Muscle layer of colon (tissue), 2 donors: ENCODE results near the gene ZNF549.

Experiments
- H3K27ac ChIP-seq: one replicate; pipeline ENCODE4 v1.7.0; 2013; ENCODE audit warnings: low read depth, mild to moderate bottlenecking, low read length, moderate library complexity
- H3K27me3 ChIP-seq, 2 donors: one replicate each; pipeline ENCODE4 v1.7.0; 2013; ENCODE audit warnings: low read length in 2 of 2, mild to moderate bottlenecking in 2 of 2; ENCODE audit not compliant: insufficient read depth in 2 of 2, control insufficient read depth in 1 of 2
- H3K36me3 ChIP-seq: one replicate; pipeline ENCODE4 v1.7.0; 2013; ENCODE audit warnings: mild to moderate bottlenecking, low read length; ENCODE audit not compliant: insufficient read depth
- H3K4me1 ChIP-seq: one replicate; pipeline ENCODE4 v1.7.0; 2013; ENCODE audit warnings: mild to moderate bottlenecking, low read length; ENCODE audit not compliant: insufficient read depth
- H3K4me3 ChIP-seq, 2 donors: one replicate each; pipeline ENCODE4 v1.7.0; 2013; ENCODE audit warnings: low read length in 2 of 2, low read depth in 1 of 2, mild to moderate bottlenecking in 1 of 2, moderate library complexity in 1 of 2
- H3K9ac ChIP-seq: one replicate; pipeline ENCODE4 v1.7.0; 2013; ENCODE audit warnings: low read length
- H3K9me3 ChIP-seq: one replicate; pipeline ENCODE4 v1.7.0; 2013; ENCODE audit warnings: mild to moderate bottlenecking, low read length
- donor health status: abdominal sarcoma.
- donor health status: Adenocarcinoma of cecum.

ZNF549 gene

DNA sequence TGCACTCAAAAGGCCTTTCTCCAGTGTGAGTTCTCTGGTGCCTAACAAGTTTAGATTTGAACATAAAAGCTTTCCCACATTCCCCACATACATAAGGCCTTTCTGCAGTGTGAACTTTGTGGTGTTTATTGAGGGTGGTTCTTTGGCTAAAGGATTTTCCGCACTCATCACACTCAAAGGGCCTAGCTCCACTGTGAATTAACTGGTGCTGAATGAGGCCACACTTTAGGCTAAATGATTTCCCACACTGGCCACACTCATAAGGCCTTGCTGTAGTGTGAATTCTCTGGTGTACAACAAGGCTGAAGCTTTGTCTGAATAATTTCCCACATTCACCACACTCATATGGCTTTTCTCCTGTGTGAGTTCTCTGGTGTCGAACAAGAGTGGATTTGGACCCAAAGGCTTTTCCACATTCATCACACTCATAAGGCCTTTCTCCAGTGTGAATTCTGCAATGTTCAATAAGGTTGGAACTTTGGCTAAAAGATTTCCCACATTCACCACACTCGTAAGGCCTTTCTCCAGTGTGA is 45.3 kb downstream of the ZNF549 start:
- H3K4me1 ChIP-seq: peaks cover 2% of the 10 kb centered on the region
- peaks cover 51% of the 10 kb centered on the region for H3K36me3 ChIP-seq
- H3K27me3 ChIP-seq: no peaks in the 10 kb centered on the region
- H3K27ac ChIP-seq: no peak overlapping the region
- H3K4me3 ChIP-seq: peak overlapping the region in 1 of 2 donors; percentile 8
- H3K9ac ChIP-seq: no peak overlapping the region
- peaks cover 69% of the 10 kb centered on the region for H3K9me3 ChIP-seq

DNA sequence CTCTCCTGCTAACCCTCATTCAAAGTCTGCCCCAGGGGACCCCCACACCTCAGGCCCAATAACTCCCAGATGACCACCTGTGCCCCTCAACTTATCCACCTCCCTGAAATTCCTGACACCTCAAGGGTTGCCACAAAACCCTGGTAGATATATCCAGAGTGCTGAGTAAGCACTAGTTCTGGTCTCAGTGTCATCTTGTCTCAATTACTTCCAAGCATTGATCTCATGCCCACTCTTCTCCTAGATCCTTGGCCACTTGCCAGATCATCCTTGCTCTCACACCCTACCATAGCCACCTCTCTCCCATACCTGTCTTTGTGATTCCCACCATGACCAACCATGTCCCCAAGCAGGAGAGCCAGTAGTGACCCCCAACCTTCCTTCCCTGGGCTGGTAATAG is 49.5 kb downstream of the ZNF549 start:
- Histone ChIP-seq H3K4me1 (peaks cover 16% of the 10 kb centered on the region), H3K36me3 (peaks cover 54% of the 10 kb centered on the region), H3K4me3 (peak overlapping the region in 1 of 2 donors; percentile 25), H3K9me3 (peaks cover 58% of the 10 kb centered on the region), H3K27me3 (no peaks in the 10 kb centered on the region), H3K9ac (no peak overlapping the region), H3K27ac (no peak overlapping the region)

DNA sequence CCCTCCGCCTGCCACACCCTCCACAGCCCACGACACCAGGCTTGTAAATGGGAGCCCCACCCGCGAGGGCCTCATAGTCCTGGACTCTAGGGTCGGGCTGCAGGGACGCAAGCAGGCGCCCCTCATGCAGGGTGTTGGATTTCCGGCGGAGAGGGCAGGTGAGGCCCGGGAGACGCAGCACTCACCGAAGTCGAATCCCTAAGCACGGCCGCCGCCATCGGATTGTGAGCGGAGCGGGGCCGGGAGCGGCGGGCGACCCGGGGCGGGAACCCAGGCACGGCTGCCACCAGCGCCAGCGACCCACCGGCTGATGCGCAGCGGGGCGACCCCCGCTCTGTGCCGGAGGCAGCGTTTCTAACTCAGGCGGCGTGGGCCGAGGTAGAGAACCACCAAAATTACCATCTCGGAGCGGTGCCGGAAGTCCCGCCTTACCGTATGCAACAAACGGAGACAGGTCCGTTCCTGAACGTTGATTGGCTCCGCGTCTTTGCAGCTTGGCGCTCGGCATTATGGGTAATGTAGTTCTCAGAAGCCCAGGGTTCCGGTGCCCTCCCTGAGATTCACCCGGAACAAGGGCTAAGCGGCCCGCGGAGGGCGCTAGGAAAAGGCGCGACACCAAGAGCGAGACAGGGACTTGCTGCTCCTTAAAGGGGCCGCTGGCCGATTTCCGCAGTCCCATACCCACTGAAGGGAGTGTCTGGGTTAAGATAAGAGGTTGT is 51.5 kb downstream of the ZNF549 start, which contains the start of gene ZNF416:
ZNF416 (minus strand) TSS at position 425 of the 719 bp plus-strand sequence; CDS start at position 218, 207 bp downstream.
- Histone ChIP-seq H3K4me1 (peaks cover 23% of the 10 kb centered on the region), H3K36me3 (peaks cover 35% of the 10 kb centered on the region), H3K9ac (peak within 1 kb of the TSS; percentile 54), H3K9me3 (peaks cover 38% of the 10 kb centered on the region), H3K27me3 (no peaks in the 10 kb centered on the region), H3K4me3 (peak within 1 kb of the TSS; percentile 94 to 95), H3K27ac (peak within 1 kb of the TSS; percentile 46)

DNA sequence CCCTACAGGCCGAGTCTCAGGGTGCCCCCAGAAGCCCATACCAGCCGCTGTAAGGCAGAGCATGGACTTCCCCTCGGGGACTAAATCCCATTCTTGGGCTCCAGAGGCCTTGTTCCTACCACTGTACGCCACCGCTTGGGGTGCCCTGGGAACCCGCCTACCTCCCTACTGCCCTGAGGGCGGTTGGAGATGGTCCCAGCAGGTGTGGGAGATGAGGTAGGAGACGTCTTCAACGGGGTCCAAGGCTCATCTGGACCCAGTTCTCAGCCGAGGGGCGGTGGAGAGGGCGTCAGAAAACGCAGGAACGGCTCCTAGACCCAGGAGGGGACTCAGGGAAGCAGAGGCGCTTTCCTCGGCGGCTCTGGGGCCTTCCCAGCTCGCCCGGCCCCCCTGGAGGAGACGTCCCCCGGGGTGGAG is 56.0 kb downstream of the ZNF549 start:
- Histone ChIP-seq H3K4me1 (peaks cover 21% of the 10 kb centered on the region), H3K4me3 (peak overlapping the region; percentile 49 to 86), H3K27me3 (no peaks in the 10 kb centered on the region), H3K36me3 (peaks cover 3% of the 10 kb centered on the region), H3K9ac (no peak overlapping the region), H3K27ac (no peak overlapping the region), H3K9me3 (peaks cover 23% of the 10 kb centered on the region)

- peaks cover 19% of the 10 kb centered on the region for H3K4me1 ChIP-seq
- H3K9ac ChIP-seq: no peak within 1 kb of the TSS
- peaks cover 30% of the 10 kb centered on the region for H3K9me3 ChIP-seq
- peak within 1 kb of the TSS; percentile 49 to 86 for H3K4me3 ChIP-seq
- H3K36me3 ChIP-seq: peaks cover 10% of the 10 kb centered on the region
- no peaks in the 10 kb centered on the region for H3K27me3 ChIP-seq
- H3K27ac ChIP-seq: no peak within 1 kb of the TSS
Measured at GRCh38 chr19:57583521-57584416, 56.6 kb downstream of the ZNF549 start, which contains the start of gene ZIK1. TSS of gene ZIK1 (plus strand) at chr19:57584145. CDS start at chr19:57584357, 212 bp downstream.

GRCh38 chr19:57587529-57587928 is 60.4 kb downstream of the ZNF549 start:
- H3K27me3 ChIP-seq: no peaks in the 10 kb centered on the region
- H3K9me3 ChIP-seq: peaks cover 61% of the 10 kb centered on the region
- H3K36me3 ChIP-seq: peaks cover 32% of the 10 kb centered on the region
- peak overlapping the region in 1 of 2 donors; percentile 35 for H3K4me3 ChIP-seq
- no peak overlapping the region for H3K27ac ChIP-seq
- no peak overlapping the region for H3K9ac ChIP-seq
- H3K4me1 ChIP-seq: peaks cover 13% of the 10 kb centered on the region

DNA sequence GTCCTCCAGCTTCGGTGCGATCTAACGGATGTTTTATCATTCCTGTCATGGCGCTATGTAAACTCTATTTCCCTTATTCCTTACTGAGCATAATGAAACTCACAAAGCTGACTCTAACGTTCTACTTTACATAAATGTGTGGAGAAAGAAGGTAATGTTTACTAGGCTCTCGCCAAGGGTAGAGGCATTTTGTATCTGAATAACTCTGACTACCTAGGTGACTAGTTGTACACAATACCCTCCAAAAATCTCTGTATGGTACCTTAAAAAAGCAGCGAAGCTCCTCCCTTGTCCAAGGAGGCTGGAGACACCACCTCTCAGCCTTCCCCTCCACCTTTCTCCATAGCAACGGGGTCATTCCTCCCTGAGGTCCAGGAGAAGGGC is 72.2 kb downstream of the ZNF549 start:
- Histone ChIP-seq H3K4me1 (peaks cover 6% of the 10 kb centered on the region), H3K9me3 (peaks cover 4% of the 10 kb centered on the region), H3K9ac (no peak overlapping the region), H3K27ac (peak overlapping the region; percentile 27), H3K27me3 (no peaks in the 10 kb centered on the region), H3K4me3 (peak overlapping the region; percentile 73 to 74), H3K36me3 (peaks cover 2% of the 10 kb centered on the region)

- Histone ChIP-seq H3K9ac (peak within 1 kb of the TSS; percentile 24), H3K36me3 (peaks cover 7% of the 10 kb centered on the region), H3K4me3 (peak within 1 kb of the TSS; percentile 73 to 74), H3K27me3 (no peaks in the 10 kb centered on the region), H3K27ac (peak within 1 kb of the TSS; percentile 27), H3K4me1 (peaks cover 6% of the 10 kb centered on the region), H3K9me3 (peaks cover 4% of the 10 kb centered on the region)
Measured at GRCh38 chr19:57599761-57600383, 72.7 kb downstream of the ZNF549 start, which contains the start of gene ZNF530. TSS of gene ZNF530 (plus strand) at chr19:57599885. CDS start at chr19:57604346, 4,461 bp downstream.

- H3K4me1 ChIP-seq: no peaks in the 10 kb centered on the region
- no peak overlapping the region for H3K27ac ChIP-seq
- no peaks in the 10 kb centered on the region for H3K27me3 ChIP-seq
- H3K9me3 ChIP-seq: peaks cover 23% of the 10 kb centered on the region
- H3K36me3 ChIP-seq: peaks cover 26% of the 10 kb centered on the region
- H3K9ac ChIP-seq: no peak overlapping the region
- H3K4me3 ChIP-seq: no peak overlapping the region
Measured at GRCh38 chr19:57606931-57607330, 79.8 kb downstream of the ZNF549 start.
